Measurements from ENCODE around the gene MPL.
"Not testable (repeated sequence)": the region's sequence is repeated elsewhere in the genome, so short reads cannot be mapped to it uniquely, and the experiment has no call there.

MPL gene

GRCh38 chr1:43358121-43358745 lies 20.6 kb downstream of the MPL start:
- no peak for DNase-seq

- DNase-seq, result peak; percentile 98 to 100
Measured at GRCh38 chr1:43358746-43359693, 21.4 kb downstream of the MPL start, which contains the start of gene CDC20. TSS of gene CDC20 (plus strand) at chr1:43358981. CDS start at chr1:43359216, 235 bp downstream.

- no peak for DNase-seq
Measured at GRCh38 chr1:43359696-43360095, 22.1 kb downstream of the MPL start.

GRCh38 chr1:43360616-43361015 lies 23.0 kb downstream of the MPL start:
- no peak for DNase-seq

- DNase-seq, result peak in 1 of 2 donors; percentile 56
Measured at GRCh38 chr1:43363283-43363934, 25.8 kb downstream of the MPL start.

- no peak for DNase-seq
Measured at GRCh38 chr1:43363935-43364525, 26.4 kb downstream of the MPL start.

GRCh38 chr1:43365678-43366077 lies 28.1 kb downstream of the MPL start:
- DNase-seq, result no peak

GRCh38 chr1:43366179-43366578 lies 28.6 kb downstream of the MPL start:
- DNase-seq, result no peak

- DNase-seq, result no peak
Measured at GRCh38 chr1:43366601-43367025, 29.0 kb downstream of the MPL start.

GRCh38 chr1:43367026-43367903 lies 29.6 kb downstream of the MPL start:
- no peak for DNase-seq

GRCh38 chr1:43367904-43368645 lies 30.5 kb downstream of the MPL start, which contains the start of gene ELOVL1:
TSS of gene ELOVL1 (minus strand) at chr1:43368011. CDS start at chr1:43365609, 2,402 bp downstream.
- peak; percentile 91 to 95 for DNase-seq

GRCh38 chr1:43368646-43369020 lies 31.0 kb downstream of the MPL start:
- DNase-seq, result no peak

GRCh38 chr1:43369779-43370178 lies 32.2 kb downstream of the MPL start:
- DNase-seq, result not testable (repeated sequence)

GRCh38 chr1:43370564-43370963 lies 32.9 kb downstream of the MPL start:
- DNase-seq, result no peak

- DNase-seq, result no peak
Measured at GRCh38 chr1:43372172-43372571, 34.6 kb downstream of the MPL start.

GRCh38 chr1:43373066-43373940 lies 35.7 kb downstream of the MPL start:
- peak in 1 of 2 donors; percentile 18 for DNase-seq

GRCh38 chr1:43376723-43377235 lies 39.2 kb downstream of the MPL start:
- no peak for DNase-seq

GRCh38 chr1:43377831-43378230 lies 40.2 kb downstream of the MPL start:
- no peak for DNase-seq

- DNase-seq, result no peak
Measured at GRCh38 chr1:43379476-43379875, 41.9 kb downstream of the MPL start.

- DNase-seq, result peak; percentile 75 to 92
Measured at GRCh38 chr1:43381612-43382011, 44.0 kb downstream of the MPL start.
